Kidney (tissue), 14 donors: ENCODE data around the gene MAP4. TPM values are rescaled to one million over a fixed set of nuclear protein-coding genes. Genes with fewer than 3 reads are reported as not detected.

Experiments
- DNase-seq, 5 donors: peaks; one replicate each; pipeline ENCODE4 v3.0.0-alpha.2; 2013 to 2020
- FAIRE-seq: peaks from 2 replicates; lab custom pipeline; 2012; peaks lifted over from hg19 to GRCh38; lab: Jason Lieb, UNC
- H3K27ac ChIP-seq, 2 donors: one replicate each; pipeline ENCODE4 v1.7.0; 2013; ENCODE audit warnings: low read depth in 2 of 2, low read length in 2 of 2, inconsistent platforms in 1 of 2
- H3K27me3 ChIP-seq: one replicate; pipeline ENCODE4 v1.7.1; 2013; ENCODE audit warnings: low read length, inconsistent platforms; ENCODE audit not compliant: control insufficient read depth, insufficient read depth
- H3K36me3 ChIP-seq, 3 donors: one replicate each; pipeline versions ENCODE4 v1.7.0 to v1.7.1; 2013; ENCODE audit warnings: low read length in 3 of 3, control low read depth in 1 of 3, inconsistent platforms in 1 of 3; ENCODE audit not compliant: insufficient read depth in 3 of 3, control insufficient read depth in 2 of 3
- H3K4me1 ChIP-seq, 3 donors: one replicate each; pipeline versions ENCODE4 v1.7.0 to v1.7.1; 2013; ENCODE audit warnings: low read length in 3 of 3, inconsistent platforms in 1 of 3, low read depth in 1 of 3; ENCODE audit not compliant: control insufficient read depth in 2 of 3, insufficient read depth in 2 of 3
- H3K4me3 ChIP-seq, 3 donors: one replicate each; pipeline versions ENCODE4 v1.7.0 to v1.8.1; 2013; ENCODE audit warnings: low read length in 3 of 3, control low read depth in 1 of 3, inconsistent platforms in 1 of 3
- H3K9ac ChIP-seq, 3 donors: one replicate each; pipeline versions ENCODE4 v1.7.0 to v1.7.1; 2013; ENCODE audit warnings: low read length in 3 of 3, control low read depth in 1 of 3, inconsistent platforms in 1 of 3
- H3K9me3 ChIP-seq, 3 donors: one replicate each; pipeline versions ENCODE4 v1.7.0 to v1.7.1; 2013; ENCODE audit warnings: low read length in 3 of 3, control low read depth in 1 of 3, inconsistent platforms in 1 of 3; ENCODE audit not compliant: control insufficient read depth in 2 of 3, insufficient read depth in 1 of 3
- intact Hi-C: fragments of 100-400 bp; cut with DNase I; formaldehyde crosslinking; loops from one replicate; pipeline ENCODE4 v1.11.1; 2022
- polyA plus RNA-seq: library from polyadenylated mRNA; stranded (reverse); fragments of 350-450 nt; fragmentation: Illumina TruSeq; extraction: RNeasy Lipid Tissue Mini Kit (QIAGEN cat#74804); gene quantifications from one replicate; pipeline ENCODE4 v1.2.3, GENCODE V29; 2014; ENCODE audit warnings: low read depth, low replicate concordance; ENCODE audit not compliant: insufficient read depth
- total RNA-seq: library from RNA; stranded (reverse); fragmentation: NEBNext Ultra II Directional; extraction: Animal tissue kit (Norgen Biotek cat#: 25700); gene quantifications from one replicate; pipeline ENCODE4 v1.2.1, GENCODE V29; 2021
- TF ChIP-seq, protein P1 (sequence below): IDR thresholded peaks from 3 replicates; pipeline ENCODE4 v1.5.1; 2012; ENCODE audit warnings: mild to moderate bottlenecking, moderate library complexity, borderline replicate concordance; ENCODE audit not compliant: insufficient read depth; ENCODE audit errors: extremely low read depth
- donor health status: control.
- donor health status: control.
- donor health status: control.
- donor health status: control.
- donor health status: control.
- donor health status: DM: yes; HTN: yes; CAD: no.
- donor health status: Normal renal cell carcinoma (clear cell type).

MAP4 gene
- total and polyA plus RNA-seq, 2 donors from 2014 or later: 69.6 to 239 TPM

DNA sequence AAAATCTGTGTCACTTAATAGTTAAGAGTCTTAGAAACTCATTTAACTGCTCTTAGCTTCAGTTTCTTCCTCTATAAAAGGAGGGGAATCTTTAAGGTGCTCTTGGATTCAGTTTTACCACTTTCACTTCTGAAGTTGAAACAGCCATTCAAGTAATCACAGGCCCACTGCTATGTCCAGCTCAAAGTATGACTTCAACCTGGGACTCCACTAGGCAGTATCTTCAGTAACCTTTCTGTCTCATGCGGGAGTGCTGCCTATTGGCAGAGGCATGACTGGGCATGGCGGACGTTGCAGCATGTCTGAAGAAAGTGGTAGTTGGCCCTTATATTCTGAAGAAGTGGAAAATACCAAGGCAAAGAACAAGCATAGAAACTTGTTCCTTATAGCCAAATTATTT, 121.0 kb downstream of the MAP4 start:
- H3K4me1 ChIP-seq: peaks cover 0 to 12% (median 9%) of the 10 kb centered on the region in 3 donors
- intact Hi-C loops: no loop called here
- no peak for FAIRE-seq

DNA sequence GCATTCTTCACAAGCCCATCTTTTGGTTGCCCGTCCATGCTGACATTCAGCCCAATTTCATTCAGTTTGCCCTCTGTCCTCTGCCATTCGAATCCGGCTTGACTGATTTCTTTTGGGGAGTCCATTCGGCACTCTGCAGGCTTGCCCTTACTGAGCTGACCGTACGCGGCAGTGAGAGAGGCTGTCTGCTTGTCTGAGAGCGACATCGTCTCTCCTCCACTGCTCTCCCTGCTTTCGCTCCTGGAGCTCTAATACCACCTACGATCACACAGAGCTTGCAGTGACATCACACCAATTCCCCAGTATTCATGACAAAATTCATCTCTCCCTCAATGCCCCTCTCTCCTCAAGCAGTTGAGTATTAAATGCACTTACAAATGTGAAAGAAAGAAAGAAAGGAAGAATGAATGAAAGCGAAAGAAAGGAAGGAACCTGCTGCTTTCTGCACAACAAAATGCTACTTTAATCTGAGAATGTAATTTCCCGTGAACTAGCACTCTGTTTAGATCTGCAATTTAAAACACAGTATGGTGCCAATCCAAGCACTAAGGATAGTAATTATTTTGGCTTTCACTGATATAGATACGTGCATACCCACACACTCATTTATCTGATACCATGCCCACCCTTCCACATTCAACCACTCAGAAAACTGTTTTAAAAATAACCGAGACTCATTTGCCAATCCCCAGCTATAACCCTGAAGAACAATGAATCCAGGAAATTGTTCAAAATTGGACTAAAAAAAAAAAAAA, 123.8 kb downstream of the MAP4 start:
- Histone ChIP-seq H3K4me1 (peaks cover 0 to 13% (median 9%) of the 10 kb centered on the region in 3 donors), H3K27ac (no peak overlapping the region), H3K36me3 (peaks cover 0 to 3% (median 2%) of the 10 kb centered on the region in 3 donors), H3K27me3 (no peaks in the 10 kb centered on the region), H3K9ac (no peak overlapping the region), H3K4me3 (no peak overlapping the region), H3K9me3 (no peaks in the 10 kb centered on the region)
- TF ChIP-seq, protein P1, sequence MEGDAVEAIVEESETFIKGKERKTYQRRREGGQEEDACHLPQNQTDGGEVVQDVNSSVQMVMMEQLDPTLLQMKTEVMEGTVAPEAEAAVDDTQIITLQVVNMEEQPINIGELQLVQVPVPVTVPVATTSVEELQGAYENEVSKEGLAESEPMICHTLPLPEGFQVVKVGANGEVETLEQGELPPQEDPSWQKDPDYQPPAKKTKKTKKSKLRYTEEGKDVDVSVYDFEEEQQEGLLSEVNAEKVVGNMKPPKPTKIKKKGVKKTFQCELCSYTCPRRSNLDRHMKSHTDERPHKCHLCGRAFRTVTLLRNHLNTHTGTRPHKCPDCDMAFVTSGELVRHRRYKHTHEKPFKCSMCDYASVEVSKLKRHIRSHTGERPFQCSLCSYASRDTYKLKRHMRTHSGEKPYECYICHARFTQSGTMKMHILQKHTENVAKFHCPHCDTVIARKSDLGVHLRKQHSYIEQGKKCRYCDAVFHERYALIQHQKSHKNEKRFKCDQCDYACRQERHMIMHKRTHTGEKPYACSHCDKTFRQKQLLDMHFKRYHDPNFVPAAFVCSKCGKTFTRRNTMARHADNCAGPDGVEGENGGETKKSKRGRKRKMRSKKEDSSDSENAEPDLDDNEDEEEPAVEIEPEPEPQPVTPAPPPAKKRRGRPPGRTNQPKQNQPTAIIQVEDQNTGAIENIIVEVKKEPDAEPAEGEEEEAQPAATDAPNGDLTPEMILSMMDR: no peak
- intact Hi-C loops: no loop called here
- DNase-seq (no peak), FAIRE-seq (no peak)

More for the DNA sequence above, 121.0 kb downstream of the MAP4 start:
- H3K27ac ChIP-seq: no peak overlapping the region
- TF ChIP-seq, protein P1: no peak
- H3K9me3 ChIP-seq: no peaks in the 10 kb centered on the region
- H3K9ac ChIP-seq: no peak overlapping the region
- no peaks in the 10 kb centered on the region for H3K27me3 ChIP-seq
- H3K4me3 ChIP-seq: no peak overlapping the region
- no peak for DNase-seq
- H3K36me3 ChIP-seq: peaks cover 0 to 6% (median 3%) of the 10 kb centered on the region in 3 donors

DNA sequence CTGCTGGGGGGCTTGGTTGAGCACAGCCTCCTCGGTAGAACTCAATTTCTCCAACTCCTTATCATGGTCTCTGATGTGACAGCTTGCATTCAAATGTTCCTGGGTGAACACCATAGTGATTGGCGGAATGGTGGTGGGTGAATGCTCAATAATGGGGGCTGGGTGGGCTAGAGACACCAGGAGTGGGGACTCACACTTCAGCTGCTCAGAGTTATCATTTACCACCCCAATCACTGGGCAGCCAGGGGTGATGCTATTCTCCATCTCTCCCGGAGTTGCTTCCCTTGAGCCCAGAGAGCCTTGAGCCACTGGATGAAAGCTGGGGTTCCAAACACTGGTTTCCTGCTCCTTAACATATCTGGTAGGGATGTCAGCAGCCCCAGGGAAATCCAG, 124.6 kb downstream of the MAP4 start:
- H3K27me3 ChIP-seq: no peaks in the 10 kb centered on the region
- TF ChIP-seq, protein P1: no peak
- no peak overlapping the region for H3K4me3 ChIP-seq
- intact Hi-C loops: no loop called here
- peaks cover 0 to 3% (median 2%) of the 10 kb centered on the region in 3 donors for H3K36me3 ChIP-seq
- FAIRE-seq (no peak), DNase-seq (no peak)
- H3K27ac ChIP-seq: no peak overlapping the region
- H3K9me3 ChIP-seq: no peaks in the 10 kb centered on the region
- H3K4me1 ChIP-seq: peaks cover 0 to 13% (median 9%) of the 10 kb centered on the region in 3 donors
- no peak overlapping the region for H3K9ac ChIP-seq
